ENCODE measurements around the gene PTOV1. TPM values are rescaled to one million over a fixed set of nuclear protein-coding genes. Genes with fewer than 3 reads are reported as not detected.

The PTOV1 gene
- total and polyA plus RNA-seq, 2 experiments from 2014 or later: 114 to 294 TPM

DNA sequence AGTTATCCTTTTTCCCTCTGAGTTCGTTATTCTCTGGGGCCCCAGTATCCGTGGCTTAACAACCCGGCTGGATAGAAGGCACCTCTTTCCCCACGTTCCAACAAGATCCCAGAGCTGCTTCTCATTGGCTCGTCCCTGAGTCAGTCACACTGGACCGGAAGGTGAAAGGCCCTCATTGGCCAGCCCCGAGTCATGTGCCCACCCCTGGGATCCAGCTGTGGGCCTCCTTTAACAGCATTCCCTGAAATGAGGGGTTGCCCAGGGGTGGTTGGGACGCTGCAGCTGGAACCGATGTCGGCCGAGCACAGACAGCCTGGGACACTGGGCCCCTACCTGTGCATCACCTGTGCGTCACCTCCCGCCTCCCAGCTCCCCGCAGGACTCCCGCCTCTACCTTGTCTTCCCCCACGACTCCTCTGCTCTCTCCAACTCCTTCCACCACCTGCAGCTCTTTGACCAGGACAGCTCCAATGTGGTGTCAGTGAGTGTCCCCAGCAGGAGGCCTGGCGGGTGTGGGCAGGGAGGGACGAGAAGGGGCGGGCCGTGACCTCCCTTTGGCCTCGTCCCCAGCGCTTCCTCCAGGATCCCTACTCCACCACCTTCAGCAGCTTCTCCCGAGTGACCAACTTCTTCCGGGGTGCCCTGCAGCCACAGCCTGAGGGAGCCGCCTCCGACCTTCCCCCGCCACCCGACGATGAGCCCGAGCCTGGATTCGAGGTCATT lies 30.9 kb downstream of the PTOV1 start:
- H3K9me3 ChIP-seq (ENCODE audit: low read depth): no peaks in the 10 kb centered on the region
- peaks cover 10% of the 10 kb centered on the region for H3K4me1 ChIP-seq (ENCODE audit: insufficient read depth)
- peaks cover 8% of the 10 kb centered on the region for H3K36me3 ChIP-seq (replicated peaks; ENCODE audit: insufficient read depth, low read depth)
- no peak for DNase-seq (ENCODE audit: low spot score)
- no peak overlapping the region for H3K27ac ChIP-seq
- no peak for TF ChIP-seq EZH2phosphoT487 (IDR thresholded peaks at IDR 0.05; ENCODE audit: low read depth, severe bottlenecking, unreplicated experiment)
- TF ChIP-seq EZH2 (IDR thresholded peaks at IDR 0.05; ENCODE audit: borderline replicate concordance): no peak
- TF ChIP-seq, protein P1, sequence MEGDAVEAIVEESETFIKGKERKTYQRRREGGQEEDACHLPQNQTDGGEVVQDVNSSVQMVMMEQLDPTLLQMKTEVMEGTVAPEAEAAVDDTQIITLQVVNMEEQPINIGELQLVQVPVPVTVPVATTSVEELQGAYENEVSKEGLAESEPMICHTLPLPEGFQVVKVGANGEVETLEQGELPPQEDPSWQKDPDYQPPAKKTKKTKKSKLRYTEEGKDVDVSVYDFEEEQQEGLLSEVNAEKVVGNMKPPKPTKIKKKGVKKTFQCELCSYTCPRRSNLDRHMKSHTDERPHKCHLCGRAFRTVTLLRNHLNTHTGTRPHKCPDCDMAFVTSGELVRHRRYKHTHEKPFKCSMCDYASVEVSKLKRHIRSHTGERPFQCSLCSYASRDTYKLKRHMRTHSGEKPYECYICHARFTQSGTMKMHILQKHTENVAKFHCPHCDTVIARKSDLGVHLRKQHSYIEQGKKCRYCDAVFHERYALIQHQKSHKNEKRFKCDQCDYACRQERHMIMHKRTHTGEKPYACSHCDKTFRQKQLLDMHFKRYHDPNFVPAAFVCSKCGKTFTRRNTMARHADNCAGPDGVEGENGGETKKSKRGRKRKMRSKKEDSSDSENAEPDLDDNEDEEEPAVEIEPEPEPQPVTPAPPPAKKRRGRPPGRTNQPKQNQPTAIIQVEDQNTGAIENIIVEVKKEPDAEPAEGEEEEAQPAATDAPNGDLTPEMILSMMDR (IDR thresholded peaks at IDR 0.05; ENCODE audit: poor library complexity): no peak
- H3K27me3 ChIP-seq: no peaks in the 10 kb centered on the region
- peaks cover 17% of the 10 kb centered on the region for H3K79me2 ChIP-seq
- no peaks in the 10 kb centered on the region for H3K9me2 ChIP-seq (replicated peaks; ENCODE audit: insufficient read depth)
- H4K20me1 ChIP-seq (ENCODE audit: insufficient read depth, poor library complexity, severe bottlenecking): no peaks in the 10 kb centered on the region
- WGBS (ENCODE audit: low lambda C conversion rate, missing lambda C conversion rate): 94% methylated on average over 31 of the region's 31 CpGs
- no peak overlapping the region for H2AFZ ChIP-seq
- no peak overlapping the region for H3K4me2 ChIP-seq
- H3K4me3 ChIP-seq: no peak overlapping the region

DNA sequence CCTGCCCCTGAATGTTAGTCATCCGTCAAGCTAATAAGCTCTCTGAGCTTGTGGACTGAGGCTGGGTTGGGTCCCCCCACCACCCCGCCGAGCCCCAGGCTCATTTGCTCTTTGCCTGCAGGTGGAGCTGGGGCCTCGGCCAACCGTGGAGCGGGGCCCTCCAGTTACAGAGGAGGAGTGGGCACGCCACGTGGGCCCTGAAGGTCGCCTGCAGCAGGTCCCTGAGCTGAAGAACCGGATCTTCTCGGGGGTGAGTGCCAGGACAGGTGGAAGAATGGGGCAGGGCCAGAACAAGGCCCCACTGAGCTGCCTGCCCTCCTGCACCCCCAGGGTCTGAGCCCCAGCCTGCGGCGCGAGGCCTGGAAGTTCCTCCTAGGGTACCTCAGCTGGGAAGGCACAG lies 31.7 kb downstream of the PTOV1 start:
- Histone ChIP-seq H3K36me3 (replicated peaks; ENCODE audit: insufficient read depth, low read depth) (peaks cover 8% of the 10 kb centered on the region), H3K27ac (no peak overlapping the region), H3K79me2 (peaks cover 17% of the 10 kb centered on the region), H3K4me3 (no peak overlapping the region), H3K9me2 (replicated peaks; ENCODE audit: insufficient read depth) (no peaks in the 10 kb centered on the region), H3K4me2 (no peak overlapping the region), H3K4me1 (ENCODE audit: insufficient read depth) (peaks cover 10% of the 10 kb centered on the region), H3K9me3 (ENCODE audit: low read depth) (no peaks in the 10 kb centered on the region), H3K27me3 (no peaks in the 10 kb centered on the region), H2AFZ (no peak overlapping the region), H4K20me1 (ENCODE audit: insufficient read depth, poor library complexity, severe bottlenecking) (no peaks in the 10 kb centered on the region)
- TF ChIP-seq, protein P1 (IDR thresholded peaks at IDR 0.05; ENCODE audit: poor library complexity): no peak
- TF ChIP-seq EZH2 (IDR thresholded peaks at IDR 0.05; ENCODE audit: borderline replicate concordance) (no peak), EZH2phosphoT487 (IDR thresholded peaks at IDR 0.05; ENCODE audit: low read depth, severe bottlenecking, unreplicated experiment) (no peak)
- no peak for DNase-seq (ENCODE audit: low spot score)
- 95% methylated on average over 13 of the region's 14 CpGs for WGBS (ENCODE audit: low lambda C conversion rate, missing lambda C conversion rate)

DNA sequence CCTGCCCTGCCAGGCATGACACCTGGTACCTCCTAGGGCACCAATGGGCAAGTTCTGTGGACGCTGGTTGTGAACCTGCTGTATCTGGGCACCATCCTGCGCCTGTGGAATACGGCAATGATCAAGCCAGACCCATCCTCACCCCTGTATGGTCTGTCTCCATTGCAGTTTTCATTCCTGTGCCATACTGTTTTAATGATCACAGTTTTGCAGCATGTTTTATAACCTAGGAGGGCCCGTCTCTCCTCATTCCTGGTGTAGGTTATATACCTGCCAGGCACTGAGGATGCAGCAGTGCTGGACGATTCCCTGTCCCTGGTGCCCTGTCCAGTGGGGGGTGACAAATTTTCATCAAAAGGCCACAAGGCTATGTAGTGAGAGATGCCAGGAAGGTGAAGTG lies 32.1 kb downstream of the PTOV1 start:
- Histone ChIP-seq H4K20me1 (ENCODE audit: insufficient read depth, poor library complexity, severe bottlenecking) (no peaks in the 10 kb centered on the region), H3K9me3 (ENCODE audit: low read depth) (no peaks in the 10 kb centered on the region), H3K27me3 (no peaks in the 10 kb centered on the region), H3K79me2 (peaks cover 17% of the 10 kb centered on the region), H3K4me1 (ENCODE audit: insufficient read depth) (peaks cover 10% of the 10 kb centered on the region), H3K36me3 (replicated peaks; ENCODE audit: insufficient read depth, low read depth) (peaks cover 8% of the 10 kb centered on the region), H3K9me2 (replicated peaks; ENCODE audit: insufficient read depth) (no peaks in the 10 kb centered on the region), H3K4me3 (no peak overlapping the region), H2AFZ (no peak overlapping the region), H3K4me2 (no peak overlapping the region), H3K27ac (no peak overlapping the region)
- DNase-seq (ENCODE audit: low spot score): no peak
- TF ChIP-seq EZH2phosphoT487 (IDR thresholded peaks at IDR 0.05; ENCODE audit: low read depth, severe bottlenecking, unreplicated experiment) (no peak), EZH2 (IDR thresholded peaks at IDR 0.05; ENCODE audit: borderline replicate concordance) (no peak)
- TF ChIP-seq, protein P1 (IDR thresholded peaks at IDR 0.05; ENCODE audit: poor library complexity): no peak
- WGBS (ENCODE audit: low lambda C conversion rate, missing lambda C conversion rate): 97% methylated on average over 5 of the region's 5 CpGs
